ENCODE results near the gene CACNG3.
A peak's percentile ranks its signal among the peaks of the same experiment; 100 is the strongest.

Gene CACNG3

GRCh38 chr16:24357511-24357910, 101.4 kb downstream of the CACNG3 start:
- no peak overlapping the region for H3K4me3 ChIP-seq (ENCODE audit: low read depth, low read length)
- H3K9me3 ChIP-seq (ENCODE audit: control insufficient read depth, insufficient read depth, low read length) = no peaks in the 10 kb centered on the region
- no peak overlapping the region for H3K27ac ChIP-seq (ENCODE audit: low read depth, low read length)
- no peaks in the 10 kb centered on the region for H3K4me1 ChIP-seq (ENCODE audit: control insufficient read depth, insufficient read depth, low read length)
- no peaks in the 10 kb centered on the region for H3K27me3 ChIP-seq (ENCODE audit: control insufficient read depth, insufficient read depth, low read length)
- H3K36me3 ChIP-seq (ENCODE audit: control insufficient read depth, insufficient read depth, low read length) = no peaks in the 10 kb centered on the region
- H3K9ac ChIP-seq (ENCODE audit: low read depth, low read length) = no peak overlapping the region

DNA sequence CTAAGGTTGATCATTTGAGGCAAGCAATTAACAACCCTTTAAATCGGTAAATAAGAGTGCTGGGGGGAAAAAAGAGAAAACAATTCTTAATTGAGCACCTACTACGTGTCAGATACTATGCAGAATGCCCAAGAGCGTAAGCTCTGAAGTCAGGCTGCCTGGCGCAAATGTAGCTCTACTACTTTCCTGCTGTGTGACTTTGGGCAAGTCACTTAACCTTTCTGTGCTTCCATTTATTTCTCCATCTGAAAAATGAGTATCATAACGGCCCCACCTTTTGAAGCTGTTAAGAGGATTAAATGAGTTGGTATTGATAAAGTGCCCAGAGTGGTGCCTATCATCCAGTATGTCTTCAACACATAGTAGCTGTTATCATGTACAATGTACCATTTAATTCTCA, 102.0 kb downstream of the CACNG3 start:
- Histone ChIP-seq H3K4me1 (ENCODE audit: control insufficient read depth, insufficient read depth, low read length) (no peaks in the 10 kb centered on the region), H3K9ac (ENCODE audit: low read depth, low read length) (no peak overlapping the region), H3K27me3 (ENCODE audit: control insufficient read depth, insufficient read depth, low read length) (no peaks in the 10 kb centered on the region), H3K4me3 (ENCODE audit: low read depth, low read length) (no peak overlapping the region), H3K9me3 (ENCODE audit: control insufficient read depth, insufficient read depth, low read length) (no peaks in the 10 kb centered on the region), H3K36me3 (ENCODE audit: control insufficient read depth, insufficient read depth, low read length) (no peaks in the 10 kb centered on the region), H3K27ac (ENCODE audit: low read depth, low read length) (no peak overlapping the region)

- H3K4me1 ChIP-seq (ENCODE audit: control insufficient read depth, insufficient read depth, low read length) = no peaks in the 10 kb centered on the region
- H3K9ac ChIP-seq (ENCODE audit: low read depth, low read length) = no peak overlapping the region
- no peaks in the 10 kb centered on the region for H3K36me3 ChIP-seq (ENCODE audit: control insufficient read depth, insufficient read depth, low read length)
- no peak overlapping the region for H3K27ac ChIP-seq (ENCODE audit: low read depth, low read length)
- no peak overlapping the region for H3K4me3 ChIP-seq (ENCODE audit: low read depth, low read length)
- H3K9me3 ChIP-seq (ENCODE audit: control insufficient read depth, insufficient read depth, low read length) = no peaks in the 10 kb centered on the region
- no peaks in the 10 kb centered on the region for H3K27me3 ChIP-seq (ENCODE audit: control insufficient read depth, insufficient read depth, low read length)
Measured at GRCh38 chr16:24359490-24359889, 103.4 kb downstream of the CACNG3 start.

DNA sequence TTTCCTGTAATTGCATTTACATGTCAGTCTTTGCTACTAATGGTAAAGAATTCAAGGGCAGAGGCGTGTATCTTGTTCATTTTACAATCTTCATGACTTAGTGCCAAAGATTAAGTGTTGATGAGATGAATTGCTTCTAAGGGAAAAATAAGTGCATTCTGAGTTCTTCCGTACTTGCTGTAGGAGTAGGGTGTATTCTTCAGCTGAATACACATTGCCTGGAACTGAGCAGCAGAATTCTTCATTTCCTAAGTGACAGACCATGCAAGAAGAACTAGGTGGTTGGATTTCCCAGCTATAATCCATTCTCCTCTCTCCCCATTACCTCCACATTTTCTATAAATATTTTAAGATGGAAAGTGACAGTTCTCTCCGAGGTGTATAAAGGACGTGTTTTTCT, 104.8 kb downstream of the CACNG3 start:
- Histone ChIP-seq H3K9me3 (ENCODE audit: control insufficient read depth, insufficient read depth, low read length) (no peaks in the 10 kb centered on the region), H3K27me3 (ENCODE audit: control insufficient read depth, insufficient read depth, low read length) (no peaks in the 10 kb centered on the region), H3K9ac (ENCODE audit: low read depth, low read length) (no peak overlapping the region), H3K27ac (ENCODE audit: low read depth, low read length) (no peak overlapping the region), H3K4me1 (ENCODE audit: control insufficient read depth, insufficient read depth, low read length) (no peaks in the 10 kb centered on the region), H3K36me3 (ENCODE audit: control insufficient read depth, insufficient read depth, low read length) (no peaks in the 10 kb centered on the region), H3K4me3 (ENCODE audit: low read depth, low read length) (no peak overlapping the region)

DNA sequence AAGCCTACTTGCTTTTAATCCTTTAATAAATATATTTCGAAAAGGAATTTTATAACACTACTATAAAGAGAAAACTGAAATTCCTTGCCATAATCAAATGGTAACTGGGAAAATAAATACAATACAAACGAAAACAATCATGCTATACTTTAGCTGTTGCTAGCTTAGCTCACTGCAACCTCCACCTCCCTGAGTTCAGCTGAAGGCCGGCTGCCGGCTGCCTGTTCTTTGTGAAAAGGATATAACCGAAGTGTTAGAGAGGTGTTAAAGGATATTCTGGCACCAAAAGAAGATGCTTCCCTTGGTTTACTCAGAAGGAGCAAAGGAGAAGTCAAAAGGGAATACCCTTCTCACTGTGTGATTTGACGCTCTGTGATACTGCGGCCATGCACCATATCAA, 108.5 kb downstream of the CACNG3 start:
- Histone ChIP-seq H3K4me1 (ENCODE audit: control insufficient read depth, insufficient read depth, low read length) (no peaks in the 10 kb centered on the region), H3K9me3 (ENCODE audit: control insufficient read depth, insufficient read depth, low read length) (no peaks in the 10 kb centered on the region), H3K9ac (ENCODE audit: low read depth, low read length) (no peak overlapping the region), H3K36me3 (ENCODE audit: control insufficient read depth, insufficient read depth, low read length) (no peaks in the 10 kb centered on the region), H3K27ac (ENCODE audit: low read depth, low read length) (no peak overlapping the region), H3K4me3 (ENCODE audit: low read depth, low read length) (no peak overlapping the region), H3K27me3 (ENCODE audit: control insufficient read depth, insufficient read depth, low read length) (no peaks in the 10 kb centered on the region)

DNA sequence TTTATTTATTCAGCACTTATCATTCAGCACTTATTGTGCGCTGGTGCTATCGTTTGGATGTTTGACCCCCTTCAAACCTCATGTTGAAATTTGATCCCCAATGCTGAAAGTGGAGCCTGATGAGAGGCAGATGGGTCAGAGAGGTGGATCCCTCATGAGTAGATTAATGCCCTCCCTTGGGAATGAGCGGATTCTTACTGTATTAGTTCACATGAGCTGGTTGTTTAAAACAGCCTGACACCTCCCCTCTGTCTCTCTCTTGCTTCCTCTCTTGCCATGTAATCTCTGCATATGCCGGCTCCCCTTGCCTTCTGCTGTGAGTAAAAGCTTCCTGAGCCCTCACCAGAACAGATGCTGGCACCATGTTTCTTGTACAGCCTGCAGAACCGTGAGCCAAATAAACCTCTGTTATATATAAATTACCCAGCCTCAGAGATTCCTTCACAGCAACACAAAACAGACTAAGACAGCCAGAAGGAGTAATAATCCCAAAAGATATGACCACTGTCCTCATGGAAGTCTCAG, 111.1 kb downstream of the CACNG3 start:
- Histone ChIP-seq H3K9me3 (ENCODE audit: control insufficient read depth, insufficient read depth, low read length) (no peaks in the 10 kb centered on the region), H3K36me3 (ENCODE audit: control insufficient read depth, insufficient read depth, low read length) (no peaks in the 10 kb centered on the region), H3K4me1 (ENCODE audit: control insufficient read depth, insufficient read depth, low read length) (no peaks in the 10 kb centered on the region), H3K4me3 (ENCODE audit: low read depth, low read length) (no peak overlapping the region), H3K27ac (ENCODE audit: low read depth, low read length) (no peak overlapping the region), H3K9ac (ENCODE audit: low read depth, low read length) (no peak overlapping the region), H3K27me3 (ENCODE audit: control insufficient read depth, insufficient read depth, low read length) (no peaks in the 10 kb centered on the region)

GRCh38 chr16:24372824-24373223, 116.7 kb downstream of the CACNG3 start:
- no peak overlapping the region for H3K9ac ChIP-seq (ENCODE audit: low read depth, low read length)
- H3K4me3 ChIP-seq (ENCODE audit: low read depth, low read length) = no peak overlapping the region
- no peaks in the 10 kb centered on the region for H3K36me3 ChIP-seq (ENCODE audit: control insufficient read depth, insufficient read depth, low read length)
- no peaks in the 10 kb centered on the region for H3K4me1 ChIP-seq (ENCODE audit: control insufficient read depth, insufficient read depth, low read length)
- no peak overlapping the region for H3K27ac ChIP-seq (ENCODE audit: low read depth, low read length)
- no peaks in the 10 kb centered on the region for H3K27me3 ChIP-seq (ENCODE audit: control insufficient read depth, insufficient read depth, low read length)
- no peaks in the 10 kb centered on the region for H3K9me3 ChIP-seq (ENCODE audit: control insufficient read depth, insufficient read depth, low read length)

- Histone ChIP-seq H3K4me1 (ENCODE audit: control insufficient read depth, insufficient read depth, low read length) (peaks cover 13% of the 10 kb centered on the region), H3K36me3 (ENCODE audit: control insufficient read depth, insufficient read depth, low read length) (no peaks in the 10 kb centered on the region), H3K27ac (ENCODE audit: low read depth, low read length) (no peak overlapping the region), H3K4me3 (ENCODE audit: low read depth, low read length) (no peak overlapping the region), H3K27me3 (ENCODE audit: control insufficient read depth, insufficient read depth, low read length) (no peaks in the 10 kb centered on the region; the same call in 1 of the 2 replicates), H3K9ac (ENCODE audit: low read depth, low read length) (no peak overlapping the region), H3K9me3 (ENCODE audit: control insufficient read depth, insufficient read depth, low read length) (peaks cover 34% of the 10 kb centered on the region)
Measured at GRCh38 chr16:24378999-24379398, 122.9 kb downstream of the CACNG3 start.

DNA sequence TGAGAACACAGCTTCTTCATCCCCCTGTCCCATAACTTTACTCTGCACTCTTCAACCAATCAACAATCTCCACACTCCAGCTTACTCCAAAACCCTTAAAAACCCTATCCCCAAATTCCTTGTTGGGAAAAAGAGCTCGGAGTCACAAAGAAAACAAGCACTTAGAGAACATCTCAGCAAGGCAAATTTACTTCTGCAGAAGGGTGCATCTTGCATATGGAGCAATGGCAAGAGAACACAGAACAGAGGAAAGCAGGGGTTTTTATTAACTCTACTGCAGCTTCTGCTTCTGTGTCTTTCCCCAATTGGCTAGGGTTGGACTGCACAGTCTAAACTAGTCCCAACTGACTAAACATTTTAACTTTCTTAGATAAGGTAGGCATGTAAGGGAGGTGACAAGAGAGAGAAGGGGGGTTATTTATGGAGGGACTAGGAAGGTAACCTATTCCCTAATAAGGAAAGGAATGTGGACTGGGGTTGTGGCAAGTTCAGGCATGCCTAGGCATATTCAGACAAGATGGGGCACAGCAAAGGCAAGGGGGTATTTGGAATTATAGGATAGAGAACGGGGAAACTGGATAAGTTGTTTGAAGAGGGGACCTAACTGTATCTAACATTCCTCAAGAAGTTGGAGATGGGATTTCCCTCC, 125.5 kb downstream of the CACNG3 start:
- Histone ChIP-seq H3K36me3 (ENCODE audit: control insufficient read depth, insufficient read depth, low read length) (no peaks in the 10 kb centered on the region), H3K9ac (ENCODE audit: low read depth, low read length) (no peak overlapping the region), H3K4me3 (ENCODE audit: low read depth, low read length) (no peak overlapping the region), H3K9me3 (ENCODE audit: control insufficient read depth, insufficient read depth, low read length) (peaks cover 34% of the 10 kb centered on the region), H3K27me3 (ENCODE audit: control insufficient read depth, insufficient read depth, low read length) (no peaks in the 10 kb centered on the region; the same call in 1 of the 2 replicates), H3K27ac (ENCODE audit: low read depth, low read length) (no peak overlapping the region), H3K4me1 (ENCODE audit: control insufficient read depth, insufficient read depth, low read length) (peaks cover 17% of the 10 kb centered on the region)

DNA sequence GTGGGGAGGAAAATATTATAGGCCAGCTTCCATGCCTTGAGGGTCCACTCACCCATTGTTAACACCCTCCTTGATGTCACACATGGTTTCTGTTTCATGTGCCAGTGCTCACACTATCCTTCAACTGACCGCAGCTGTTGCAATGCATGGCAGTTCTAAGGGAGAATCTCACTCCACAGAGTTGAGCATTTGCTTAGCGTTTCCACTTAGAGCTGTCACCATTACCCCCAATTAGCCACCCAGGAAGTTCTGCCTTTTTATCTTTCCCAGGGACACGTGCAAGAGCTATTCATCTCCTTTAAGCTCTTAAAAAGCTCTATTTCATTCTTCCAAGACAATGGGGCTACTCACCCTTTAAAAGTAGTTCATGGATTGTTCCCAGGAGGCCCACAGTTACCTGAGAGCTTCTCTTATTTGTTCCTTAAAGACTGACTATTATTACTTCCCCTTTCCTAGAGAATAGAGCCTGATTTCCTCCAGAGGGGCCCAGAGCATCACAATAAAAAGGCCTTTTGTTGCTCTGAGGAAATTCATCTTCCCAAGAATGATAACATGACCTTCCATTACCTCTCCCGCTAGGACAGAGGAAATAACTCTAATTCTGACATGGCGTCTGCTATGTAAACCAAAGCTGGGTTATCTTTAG, 126.8 kb downstream of the CACNG3 start:
- no peaks in the 10 kb centered on the region; the same call in 1 of the 2 replicates for H3K27me3 ChIP-seq (ENCODE audit: control insufficient read depth, insufficient read depth, low read length)
- H3K27ac ChIP-seq (ENCODE audit: low read depth, low read length) = peak overlapping the region; percentile 86
- no peak overlapping the region for H3K4me3 ChIP-seq (ENCODE audit: low read depth, low read length)
- H3K9me3 ChIP-seq (ENCODE audit: control insufficient read depth, insufficient read depth, low read length) = peaks cover 34% of the 10 kb centered on the region
- peaks cover 17% of the 10 kb centered on the region for H3K4me1 ChIP-seq (ENCODE audit: control insufficient read depth, insufficient read depth, low read length)
- no peak overlapping the region for H3K9ac ChIP-seq (ENCODE audit: low read depth, low read length)
- H3K36me3 ChIP-seq (ENCODE audit: control insufficient read depth, insufficient read depth, low read length) = no peaks in the 10 kb centered on the region

DNA sequence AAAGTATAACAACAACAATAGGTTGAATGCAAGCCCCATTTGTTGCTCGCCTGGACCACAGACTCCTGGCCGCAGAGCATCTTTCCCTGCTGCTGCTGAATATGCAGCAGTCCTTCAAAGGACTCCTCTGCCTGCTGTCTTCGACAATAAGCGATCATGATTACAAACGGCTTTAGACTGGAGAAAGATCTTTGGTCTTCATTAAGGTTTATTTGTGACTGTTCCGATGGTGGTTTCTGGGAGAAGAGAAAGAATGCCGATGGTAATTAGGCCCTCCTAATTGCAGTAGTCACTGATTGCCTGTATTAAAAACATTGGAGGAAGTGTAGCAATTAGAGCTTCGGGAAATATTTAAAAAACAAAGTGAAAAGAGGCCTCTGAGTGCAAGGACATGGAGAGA, 138.2 kb downstream of the CACNG3 start:
- H3K36me3 ChIP-seq (ENCODE audit: control insufficient read depth, insufficient read depth, low read length) = no peaks in the 10 kb centered on the region
- peaks cover 12% of the 10 kb centered on the region for H3K4me1 ChIP-seq (ENCODE audit: control insufficient read depth, insufficient read depth, low read length)
- no peak overlapping the region for H3K27ac ChIP-seq (ENCODE audit: low read depth, low read length)
- H3K9me3 ChIP-seq (ENCODE audit: control insufficient read depth, insufficient read depth, low read length) = no peaks in the 10 kb centered on the region
- no peaks in the 10 kb centered on the region for H3K27me3 ChIP-seq (ENCODE audit: control insufficient read depth, insufficient read depth, low read length)
- H3K9ac ChIP-seq (ENCODE audit: low read depth, low read length) = no peak overlapping the region
- H3K4me3 ChIP-seq (ENCODE audit: low read depth, low read length) = no peak overlapping the region
